ENCODE results near the gene OPTC.
A peak's percentile ranks its signal among the peaks of the same experiment; 100 is the strongest.

Gene OPTC

DNA sequence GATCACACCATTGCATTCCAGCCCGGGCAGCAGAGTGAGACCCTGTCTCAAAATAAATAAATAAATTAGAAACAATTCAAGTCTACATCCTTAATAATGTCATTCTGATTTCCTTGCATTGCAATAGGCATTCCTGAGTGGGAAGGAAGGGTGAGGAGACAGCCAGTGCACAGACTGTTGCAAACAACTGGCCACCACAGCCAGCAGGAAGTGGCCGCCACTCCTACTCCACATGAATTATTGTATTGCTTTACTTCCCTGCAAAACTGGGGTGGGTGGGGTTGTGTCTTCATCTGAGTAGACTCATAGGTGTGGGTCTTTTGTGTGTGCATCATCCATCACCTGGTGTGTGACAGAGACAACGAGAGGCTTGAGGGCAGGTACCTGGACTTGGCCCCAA lies 60.1 kb downstream of the OPTC start:
- no peak overlapping the region for H2BK5ac ChIP-seq (ENCODE audit: low read length)

DNA sequence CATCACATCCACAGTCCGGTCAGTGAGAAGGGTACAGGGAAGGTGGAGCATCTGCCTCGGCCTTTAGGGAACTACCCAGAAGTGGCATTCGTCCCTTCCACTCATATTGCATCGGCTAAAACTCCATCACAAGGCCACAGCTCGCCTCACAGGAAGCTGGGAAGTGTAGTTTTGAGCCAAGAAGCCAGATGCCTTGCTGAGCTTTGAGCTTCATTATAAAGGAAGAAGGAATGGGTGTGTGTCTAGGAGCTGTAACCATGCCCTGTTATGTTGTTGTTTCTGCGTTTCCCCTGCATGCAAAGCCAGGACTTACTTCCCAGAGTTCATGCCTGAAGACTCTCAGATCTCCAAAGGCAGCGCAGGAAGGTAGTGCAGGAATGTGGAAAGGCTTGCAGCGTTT lies 61.1 kb downstream of the OPTC start:
- peaks cover 29% of the 10 kb centered on the region for H3K4me1 ChIP-seq (ENCODE audit: control insufficient read depth, low read depth, low read length)
- no peak overlapping the region for H3K18ac ChIP-seq (ENCODE audit: low read length)
- H3K9ac ChIP-seq (ENCODE audit: low read length): no peak overlapping the region
- H3K4me2 ChIP-seq (ENCODE audit: low read length): no peak overlapping the region
- peak overlapping the region; percentile 51 for H3K56ac ChIP-seq (ENCODE audit: low read length)
- no CpG with 5 or more reads among the region's 8 CpGs for WGBS (ENCODE audit: extremely low coverage, insufficient coverage, low lambda C conversion rate)
- no peak overlapping the region for H2BK5ac ChIP-seq (ENCODE audit: low read length)
- no peaks in the 10 kb centered on the region for H3K79me2 ChIP-seq (ENCODE audit: control insufficient read depth, insufficient read depth, low read length)
- H4K8ac ChIP-seq (ENCODE audit: low read depth, low read length): no peak overlapping the region
- no peak overlapping the region for H3K27ac ChIP-seq (ENCODE audit: low read depth, low read length)
- H3K4me3 ChIP-seq (ENCODE audit: low read length): no peak overlapping the region
- H2BK15ac ChIP-seq (replicated peaks; ENCODE audit: low read depth): no peak overlapping the region
- no peak for DNase-seq
- no peaks in the 10 kb centered on the region for H3K79me1 ChIP-seq (ENCODE audit: low read length)
- H2AK5ac ChIP-seq (ENCODE audit: low read length): peak overlapping the region; percentile 73
- no peak overlapping the region for H3K23ac ChIP-seq (ENCODE audit: low read length)
- H3K27me3 ChIP-seq (ENCODE audit: insufficient read depth, low read length, poor library complexity): no peaks in the 10 kb centered on the region
- H3K36me3 ChIP-seq (ENCODE audit: control insufficient read depth, insufficient read depth, low read length): no peaks in the 10 kb centered on the region
- no peak overlapping the region for H2BK120ac ChIP-seq (ENCODE audit: low read depth, low read length)
- no peak overlapping the region for H4K5ac ChIP-seq (ENCODE audit: low read length)
- H3K4ac ChIP-seq (ENCODE audit: low read depth, low read length): no peak overlapping the region

More for the DNA sequence above, 60.1 kb downstream of the OPTC start:
- H2BK120ac ChIP-seq (ENCODE audit: low read depth, low read length): no peak overlapping the region
- no peak for DNase-seq
- H2AK5ac ChIP-seq (ENCODE audit: low read length): no peak overlapping the region
- H3K27me3 ChIP-seq (ENCODE audit: insufficient read depth, low read length, poor library complexity): no peaks in the 10 kb centered on the region
- H3K4me2 ChIP-seq (ENCODE audit: low read length): no peak overlapping the region
- H3K4ac ChIP-seq (ENCODE audit: low read depth, low read length): no peak overlapping the region
- no peaks in the 10 kb centered on the region for H3K79me1 ChIP-seq (ENCODE audit: low read length)
- H3K27ac ChIP-seq (ENCODE audit: low read depth, low read length): no peak overlapping the region
- H3K4me3 ChIP-seq (ENCODE audit: low read length): no peak overlapping the region
- no peak overlapping the region for H4K8ac ChIP-seq (ENCODE audit: low read depth, low read length)
- H3K79me2 ChIP-seq (ENCODE audit: control insufficient read depth, insufficient read depth, low read length): no peaks in the 10 kb centered on the region
- H3K36me3 ChIP-seq (ENCODE audit: control insufficient read depth, insufficient read depth, low read length): no peaks in the 10 kb centered on the region
- no peak overlapping the region for H2BK15ac ChIP-seq (replicated peaks; ENCODE audit: low read depth)
- H3K18ac ChIP-seq (ENCODE audit: low read length): no peak overlapping the region
- no peak overlapping the region for H3K9ac ChIP-seq (ENCODE audit: low read length)
- H3K56ac ChIP-seq (ENCODE audit: low read length): no peak overlapping the region
- H4K5ac ChIP-seq (ENCODE audit: low read length): no peak overlapping the region
- peaks cover 31% of the 10 kb centered on the region for H3K4me1 ChIP-seq (ENCODE audit: control insufficient read depth, low read depth, low read length)
- no peak overlapping the region for H3K23ac ChIP-seq (ENCODE audit: low read length)
- no CpG with 5 or more reads among the region's 3 CpGs for WGBS (ENCODE audit: extremely low coverage, insufficient coverage, low lambda C conversion rate)

DNA sequence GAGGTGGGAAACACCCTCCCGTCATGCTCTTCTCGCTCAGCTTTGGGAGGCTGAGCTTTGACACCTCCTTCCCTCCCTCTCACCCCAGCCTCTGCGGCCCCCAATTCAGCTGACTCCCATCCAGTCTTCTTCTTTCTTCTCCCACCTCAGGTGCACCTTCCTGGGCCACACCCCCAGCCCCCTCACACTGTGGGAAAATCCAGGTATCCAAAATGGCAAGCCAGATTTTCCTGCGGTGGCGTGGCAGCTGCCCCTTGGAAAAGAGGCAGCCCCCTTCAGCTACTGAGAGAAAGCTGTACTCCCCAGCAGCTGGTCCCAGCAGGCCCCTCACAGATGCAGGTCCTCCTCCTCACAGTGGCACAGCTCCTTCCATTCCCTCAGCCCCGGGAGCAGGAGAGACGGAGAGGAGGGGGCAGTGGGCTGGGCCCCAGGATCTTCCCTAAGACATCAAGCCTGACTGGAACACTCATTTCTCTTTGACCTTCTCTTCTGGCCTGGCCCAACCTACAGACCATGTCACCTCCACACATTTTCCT lies 61.6 kb downstream of the OPTC start:
- Histone ChIP-seq H3K4ac (ENCODE audit: low read depth, low read length) (no peak overlapping the region), H4K5ac (ENCODE audit: low read length) (no peak overlapping the region), H3K18ac (ENCODE audit: low read length) (peak overlapping the region; percentile 19), H4K8ac (ENCODE audit: low read depth, low read length) (no peak overlapping the region), H3K4me3 (ENCODE audit: low read length) (no peak overlapping the region), H3K4me1 (ENCODE audit: control insufficient read depth, low read depth, low read length) (peaks cover 29% of the 10 kb centered on the region), H3K56ac (ENCODE audit: low read length) (peak overlapping the region; percentile 51), H2BK15ac (replicated peaks; ENCODE audit: low read depth) (no peak overlapping the region), H3K79me1 (ENCODE audit: low read length) (no peaks in the 10 kb centered on the region), H2BK5ac (ENCODE audit: low read length) (peak overlapping the region; percentile 13), H3K27me3 (ENCODE audit: insufficient read depth, low read length, poor library complexity) (no peaks in the 10 kb centered on the region), H2BK120ac (ENCODE audit: low read depth, low read length) (no peak overlapping the region), H2AK5ac (ENCODE audit: low read length) (peak overlapping the region; percentile 73), H3K36me3 (ENCODE audit: control insufficient read depth, insufficient read depth, low read length) (no peaks in the 10 kb centered on the region), H3K79me2 (ENCODE audit: control insufficient read depth, insufficient read depth, low read length) (no peaks in the 10 kb centered on the region), H3K23ac (ENCODE audit: low read length) (no peak overlapping the region), H3K9ac (ENCODE audit: low read length) (peak overlapping the region; percentile 33), H3K27ac (ENCODE audit: low read depth, low read length) (no peak overlapping the region), H3K4me2 (ENCODE audit: low read length) (no peak overlapping the region)
- DNase-seq: no peak
- WGBS (ENCODE audit: extremely low coverage, insufficient coverage, low lambda C conversion rate): no CpG with 5 or more reads among the region's 7 CpGs

DNA sequence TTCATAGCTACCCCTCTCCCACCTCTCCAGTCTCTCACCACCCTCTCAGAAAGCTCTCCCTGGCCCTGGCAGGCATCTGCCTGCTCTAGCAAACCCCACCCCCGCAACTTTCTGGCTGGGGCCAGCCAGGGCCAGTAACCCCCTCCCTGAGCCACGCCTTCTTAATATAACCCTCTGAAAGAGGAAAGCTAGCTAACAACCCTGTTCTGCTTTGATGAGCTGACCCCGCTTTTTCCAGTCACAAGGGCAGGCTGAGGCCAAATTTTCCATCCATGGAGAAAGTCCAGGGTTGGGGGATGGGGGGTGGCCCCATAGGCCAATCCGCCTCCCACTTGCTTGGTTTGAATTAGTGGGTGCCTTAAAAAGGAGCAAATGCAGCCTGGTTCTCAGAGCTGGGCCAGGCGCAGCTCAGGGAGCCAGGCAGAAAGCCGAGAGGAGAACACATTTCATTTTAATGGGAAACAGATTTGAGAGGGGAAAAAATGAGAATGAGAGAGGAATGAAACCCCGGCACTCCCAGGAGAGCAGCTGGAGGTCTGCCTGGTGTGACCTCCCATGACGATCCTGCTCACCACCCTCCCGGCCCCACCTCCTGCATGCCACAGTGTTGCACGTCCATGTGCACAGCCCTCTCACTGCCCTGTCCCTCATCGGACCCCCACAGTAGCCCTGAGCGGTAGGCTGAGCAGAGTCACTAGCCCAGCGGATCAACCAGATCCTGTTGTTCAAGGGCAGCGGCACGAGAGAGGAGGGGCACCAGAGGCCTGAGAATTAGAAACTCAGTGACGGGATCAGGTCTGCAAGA lies 62.3 kb downstream of the OPTC start:
- no peaks in the 10 kb centered on the region for H3K79me2 ChIP-seq (ENCODE audit: control insufficient read depth, insufficient read depth, low read length)
- peak overlapping the region; percentile 19 for H3K18ac ChIP-seq (ENCODE audit: low read length)
- no peak overlapping the region for H3K27ac ChIP-seq (ENCODE audit: low read depth, low read length)
- no peak overlapping the region for H2BK5ac ChIP-seq (ENCODE audit: low read length)
- no peak overlapping the region for H4K5ac ChIP-seq (ENCODE audit: low read length)
- H3K4me1 ChIP-seq (ENCODE audit: control insufficient read depth, low read depth, low read length): peaks cover 29% of the 10 kb centered on the region
- no peaks in the 10 kb centered on the region for H3K27me3 ChIP-seq (ENCODE audit: insufficient read depth, low read length, poor library complexity)
- H4K8ac ChIP-seq (ENCODE audit: low read depth, low read length): no peak overlapping the region
- WGBS (ENCODE audit: extremely low coverage, insufficient coverage, low lambda C conversion rate): no CpG with 5 or more reads among the region's 16 CpGs
- H3K4ac ChIP-seq (ENCODE audit: low read depth, low read length): no peak overlapping the region
- H3K4me2 ChIP-seq (ENCODE audit: low read length): no peak overlapping the region
- H3K23ac ChIP-seq (ENCODE audit: low read length): no peak overlapping the region
- no peak overlapping the region for H2BK120ac ChIP-seq (ENCODE audit: low read depth, low read length)
- H3K56ac ChIP-seq (ENCODE audit: low read length): peak overlapping the region; percentile 68
- no peaks in the 10 kb centered on the region for H3K79me1 ChIP-seq (ENCODE audit: low read length)
- H2BK15ac ChIP-seq (replicated peaks; ENCODE audit: low read depth): no peak overlapping the region
- H3K4me3 ChIP-seq (ENCODE audit: low read length): no peak overlapping the region
- peak overlapping the region; percentile 33 for H3K9ac ChIP-seq (ENCODE audit: low read length)
- H3K36me3 ChIP-seq (ENCODE audit: control insufficient read depth, insufficient read depth, low read length): no peaks in the 10 kb centered on the region
- H2AK5ac ChIP-seq (ENCODE audit: low read length): no peak overlapping the region
- DNase-seq: peak; percentile 75

DNA sequence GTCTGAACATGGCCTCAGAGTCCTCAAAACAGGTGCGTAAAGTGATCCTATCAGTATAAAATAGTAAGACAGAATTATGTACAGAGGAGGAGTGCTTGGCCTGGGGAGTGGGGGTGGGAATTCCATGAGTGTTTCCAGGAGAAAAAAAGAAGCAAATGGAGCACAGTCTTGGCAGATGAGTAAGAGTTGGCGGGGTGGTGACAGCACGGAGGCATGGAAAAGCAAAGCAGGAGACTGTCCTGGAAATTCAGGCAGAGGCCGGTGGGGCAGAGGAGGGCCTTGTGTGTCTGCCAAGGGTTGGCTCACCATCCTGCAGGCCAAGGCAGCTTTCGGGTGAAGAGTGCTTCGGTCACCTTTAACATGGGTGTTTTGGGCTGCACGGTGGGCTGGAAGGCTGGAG lies 63.4 kb downstream of the OPTC start:
- no peaks in the 10 kb centered on the region for H3K27me3 ChIP-seq (ENCODE audit: insufficient read depth, low read length, poor library complexity)
- H3K36me3 ChIP-seq (ENCODE audit: control insufficient read depth, insufficient read depth, low read length): no peaks in the 10 kb centered on the region
- no peak overlapping the region for H2BK120ac ChIP-seq (ENCODE audit: low read depth, low read length)
- no peak overlapping the region for H2BK5ac ChIP-seq (ENCODE audit: low read length)
- H3K79me2 ChIP-seq (ENCODE audit: control insufficient read depth, insufficient read depth, low read length): no peaks in the 10 kb centered on the region
- no peak overlapping the region for H3K4ac ChIP-seq (ENCODE audit: low read depth, low read length)
- H4K5ac ChIP-seq (ENCODE audit: low read length): no peak overlapping the region
- no peak overlapping the region for H4K8ac ChIP-seq (ENCODE audit: low read depth, low read length)
- peak overlapping the region; percentile 40 for H2AK5ac ChIP-seq (ENCODE audit: low read length)
- H3K4me2 ChIP-seq (ENCODE audit: low read length): no peak overlapping the region
- no CpG with 5 or more reads among the region's 7 CpGs for WGBS (ENCODE audit: extremely low coverage, insufficient coverage, low lambda C conversion rate)
- H3K4me3 ChIP-seq (ENCODE audit: low read length): no peak overlapping the region
- DNase-seq: no peak
- no peaks in the 10 kb centered on the region for H3K79me1 ChIP-seq (ENCODE audit: low read length)
- H3K23ac ChIP-seq (ENCODE audit: low read length): no peak overlapping the region
- H3K4me1 ChIP-seq (ENCODE audit: control insufficient read depth, low read depth, low read length): peaks cover 29% of the 10 kb centered on the region
- H3K56ac ChIP-seq (ENCODE audit: low read length): no peak overlapping the region
- H2BK15ac ChIP-seq (replicated peaks; ENCODE audit: low read depth): no peak overlapping the region
- no peak overlapping the region for H3K18ac ChIP-seq (ENCODE audit: low read length)
- H3K9ac ChIP-seq (ENCODE audit: low read length): no peak overlapping the region
- H3K27ac ChIP-seq (ENCODE audit: low read depth, low read length): no peak overlapping the region
